Hematopoietic multipotent progenitor cell treated with erythropoietin and hydrocortisone succinate and interleukin-3 and kit ligand, for 8 days (in vitro differentiated cells): ENCODE measurements around the gene HINFP.
A peak's percentile ranks its signal among the peaks of the same experiment; 100 is the strongest.
"Not testable (repeated sequence)": the region's sequence is repeated elsewhere in the genome, so short reads cannot be mapped to it uniquely, and the experiment has no call there.

ENCODE experiments used
- DNase-seq: peaks from one replicate; pipeline ENCODE4 v3.0.0-alpha.2; 2015

The HINFP gene

GRCh38 chr11:119158467-119158866, 37.1 kb downstream of the HINFP start:
- DNase-seq, result no peak

GRCh38 chr11:119160151-119160550, 38.8 kb downstream of the HINFP start:
- DNase-seq, result no peak

GRCh38 chr11:119161871-119162270, 40.5 kb downstream of the HINFP start:
- DNase-seq, result no peak

GRCh38 chr11:119166368-119167076, 45.1 kb downstream of the HINFP start:
- no peak for DNase-seq

GRCh38 chr11:119167077-119167458, 45.7 kb downstream of the HINFP start:
- not testable (repeated sequence) for DNase-seq

GRCh38 chr11:119167933-119168332, 46.6 kb downstream of the HINFP start:
- no peak for DNase-seq

GRCh38 chr11:119168471-119169281, 47.3 kb downstream of the HINFP start, which contains the start of gene NLRX1:
Gene NLRX1, plus strand, starts transcription at chr11:119168725. Its CDS starts 2,679 bp downstream, at chr11:119171404.
- peak; percentile 89 for DNase-seq

GRCh38 chr11:119169282-119169719, 47.9 kb downstream of the HINFP start:
- DNase-seq, result peak; percentile 55

- DNase-seq, result peak; percentile 40
Observed at GRCh38 chr11:119172513-119172912, 51.1 kb downstream of the HINFP start.

GRCh38 chr11:119173453-119173852, 52.1 kb downstream of the HINFP start:
- DNase-seq, result no peak

- no peak for DNase-seq
Observed at GRCh38 chr11:119175493-119176077, 54.2 kb downstream of the HINFP start.

GRCh38 chr11:119178166-119178680, 56.8 kb downstream of the HINFP start:
- DNase-seq, result no peak

- no peak for DNase-seq
Observed at GRCh38 chr11:119179342-119179741, 58.0 kb downstream of the HINFP start.

- DNase-seq, result no peak
Observed at GRCh38 chr11:119179983-119180382, 58.6 kb downstream of the HINFP start.

GRCh38 chr11:119180729-119181676, 59.6 kb downstream of the HINFP start:
- DNase-seq, result no peak

GRCh38 chr11:119181677-119182412, 60.5 kb downstream of the HINFP start:
- DNase-seq, result no peak

- DNase-seq, result not testable (repeated sequence)
Observed at GRCh38 chr11:119184399-119184798, 63.0 kb downstream of the HINFP start.
